Mesothelial cell of epicardium (in vitro differentiated cells): ENCODE measurements around the gene SPIN1. TPM values are rescaled to one million over a fixed set of nuclear protein-coding genes. Genes with fewer than 3 reads are reported as not detected.

ENCODE experiments used
- DNase-seq, 2 experiments: peaks; one replicate each; pipeline ENCODE4 v3.0.0; 2021; ENCODE audit warnings: low spot score in 2 of 2; ENCODE audit not compliant: unreplicated experiment in 2 of 2
- H3K27ac Mint-ChIP-seq: 2 replicates; pipeline ENCODE4 v1.8.0; 2021; ENCODE audit warnings: mixed read lengths
- H3K27me3 Mint-ChIP-seq: 2 replicates; pipeline ENCODE4 v1.8.0; 2021; ENCODE audit warnings: low read depth, mixed read lengths
- H3K36me3 Mint-ChIP-seq: 2 replicates; pipeline ENCODE4 v1.8.0; 2021; ENCODE audit warnings: mixed read lengths
- H3K4me1 Mint-ChIP-seq: 2 replicates; pipeline ENCODE4 v1.8.0; 2021; ENCODE audit warnings: mixed read lengths
- H3K4me3 Mint-ChIP-seq: 2 replicates; pipeline ENCODE4 v1.8.0; 2021; ENCODE audit warnings: mild to moderate bottlenecking, moderate library complexity, mixed read lengths
- H3K9me3 Mint-ChIP-seq: 2 replicates; pipeline ENCODE4 v1.8.0; 2021; ENCODE audit warnings: mixed read lengths
- CTCF ChIP-seq: fragments of 200-600 bp; sonication (generic); IDR thresholded peaks from one replicate; pipeline ENCODE4 v1.5.0; 2021; ENCODE audit warnings: antibody characterized with exemption; ENCODE audit not compliant: unreplicated experiment
- total RNA-seq: library from RNA; stranded (reverse); gene quantifications from 3 replicates; pipeline ENCODE4 v1.2.1, GENCODE V29; 2021

SPIN1 gene
- total RNA-seq, 1 donor from 2014 or later: 181 TPM

- H3K9me3 Mint-ChIP-seq: peaks cover 29% of the 10 kb centered on the region
- H3K4me3 Mint-ChIP-seq: no peak overlapping the region
These were observed 29.8 kb downstream of the SPIN1 start for GRCh38 chr9:88418025-88418424.

GRCh38 chr9:88418715-88419540 lies 30.7 kb downstream of the SPIN1 start:
- peaks cover 70% of the 10 kb centered on the region for H3K36me3 Mint-ChIP-seq
- no peak for TF ChIP-seq CTCF
- H3K4me3 Mint-ChIP-seq: no peak overlapping the region
- no peaks in the 10 kb centered on the region for H3K27me3 Mint-ChIP-seq
- peaks cover 29% of the 10 kb centered on the region for H3K9me3 Mint-ChIP-seq
- peaks cover 6% of the 10 kb centered on the region for H3K4me1 Mint-ChIP-seq
- no peak for DNase-seq
- H3K27ac Mint-ChIP-seq: no peak overlapping the region

More at GRCh38 chr9:88418025-88418424, 29.8 kb downstream of the SPIN1 start:
- DNase-seq: no peak
- Mint-ChIP-seq H3K27me3 (no peaks in the 10 kb centered on the region), H3K4me1 (peaks cover 6% of the 10 kb centered on the region), H3K36me3 (peaks cover 72% of the 10 kb centered on the region), H3K27ac (peak overlapping the region; percentile 32)
- no peak for TF ChIP-seq CTCF

- H3K27me3 Mint-ChIP-seq: no peaks in the 10 kb centered on the region
- H3K9me3 Mint-ChIP-seq: peaks cover 21% of the 10 kb centered on the region
- peaks cover 62% of the 10 kb centered on the region for H3K36me3 Mint-ChIP-seq
- peaks cover 6% of the 10 kb centered on the region for H3K4me1 Mint-ChIP-seq
- DNase-seq: no peak
- H3K4me3 Mint-ChIP-seq: no peak overlapping the region
- no peak for TF ChIP-seq CTCF
- H3K27ac Mint-ChIP-seq: peak overlapping the region; percentile 18
These were observed 32.0 kb downstream of the SPIN1 start for GRCh38 chr9:88420227-88420626.

- no peak for DNase-seq
- no peaks in the 10 kb centered on the region for H3K27me3 Mint-ChIP-seq
- TF ChIP-seq CTCF: no peak
- peaks cover 21% of the 10 kb centered on the region for H3K9me3 Mint-ChIP-seq
- peak overlapping the region; percentile 18 for H3K27ac Mint-ChIP-seq
- H3K36me3 Mint-ChIP-seq: peaks cover 57% of the 10 kb centered on the region
- no peak overlapping the region for H3K4me3 Mint-ChIP-seq
- peaks cover 14% of the 10 kb centered on the region for H3K4me1 Mint-ChIP-seq
These were observed 33.1 kb downstream of the SPIN1 start for GRCh38 chr9:88421348-88421747.

- TF ChIP-seq CTCF: no peak
- Mint-ChIP-seq H3K27me3 (no peaks in the 10 kb centered on the region), H3K4me1 (peaks cover 14% of the 10 kb centered on the region), H3K36me3 (peaks cover 26% of the 10 kb centered on the region), H3K27ac (peak overlapping the region; percentile 74), H3K4me3 (no peak overlapping the region), H3K9me3 (peaks cover 5% of the 10 kb centered on the region)
- no peak for DNase-seq
These were observed 37.3 kb downstream of the SPIN1 start for GRCh38 chr9:88425538-88425950.
